OCI-LY7 (cell line): Measurements from ENCODE around the gene IFNA7. TPM values are rescaled to one million over a fixed set of nuclear protein-coding genes. Genes with fewer than 3 reads are reported as not detected.
"Not testable (repeated sequence)": the region's sequence is repeated elsewhere in the genome, so short reads cannot be mapped to it uniquely, and the experiment has no call there.

Experiments
- BruUV-seq: library from RNA; stranded (reverse); fragments of 400-500 nt; replicated peaks from 2 replicates; lab custom pipeline; 2021; lab: Mats Ljungman, UMichigan
- CTCF ChIA-PET: fragments of 300-600 bp; sonication (Branson Sonifier 250); formaldehyde crosslinking; loops from one replicate; lab custom pipeline; 2022; ENCODE audit warnings: antibody characterized with exemption; ENCODE audit not compliant: unreplicated experiment; lab: Charles Lee
- POLR2A ChIA-PET: fragments of 300-600 bp; sonication (Branson Sonifier 250); formaldehyde crosslinking; loops from one replicate; lab custom pipeline; 2022; ENCODE audit warnings: antibody characterized with exemption; lab: Charles Lee
- DNase-seq: peaks from one replicate; pipeline ENCODE4 v3.0.0-alpha.2; 2015; ENCODE audit warnings: low spot score
- H2AFZ ChIP-seq: fragments of 200-600 bp; sonication (generic), shearing (Covaris generic); 2 replicates; pipeline ENCODE4 v1.6.1; 2014; ENCODE audit warnings: mild to moderate bottlenecking, antibody characterized with exemption, low read length, moderate library complexity
- H3K27ac ChIP-seq: fragments of 200-600 bp; sonication (generic); 2 replicates; pipeline ENCODE4 v1.5.1; 2014; ENCODE audit warnings: mixed run types, low read depth, mild to moderate bottlenecking, moderate library complexity, low read length, inconsistent platforms; ENCODE audit not compliant: poor library complexity, severe bottlenecking
- H3K36me3 ChIP-seq: fragments of 200-600 bp; sonication (generic); 2 replicates; pipeline ENCODE4 v1.6.1; 2014; ENCODE audit warnings: mild to moderate bottlenecking, antibody characterized with exemption, low read length, moderate library complexity, mixed read lengths; ENCODE audit not compliant: insufficient read depth
- H3K4me1 ChIP-seq: fragments of 200-600 bp; sonication (generic); 2 replicates; pipeline ENCODE4 v1.5.1; 2014; ENCODE audit warnings: mild to moderate bottlenecking, low read length; ENCODE audit not compliant: insufficient read depth, poor library complexity, severe bottlenecking
- H3K4me2 ChIP-seq: fragments of 200-600 bp; sonication (generic); 2 replicates; pipeline ENCODE4 v1.6.1; 2014; ENCODE audit warnings: mild to moderate bottlenecking, low read length
- H3K4me3 ChIP-seq: fragments of 200-600 bp; sonication (generic); 2 replicates; pipeline ENCODE4 v1.5.1; 2014; ENCODE audit warnings: mild to moderate bottlenecking, low read depth, low read length; ENCODE audit not compliant: poor library complexity, severe bottlenecking
- H3K79me2 ChIP-seq: fragments of 200-600 bp; sonication (generic); 2 replicates; pipeline ENCODE4 v1.6.1; 2016; ENCODE audit warnings: low read depth, mild to moderate bottlenecking, low read length, moderate library complexity, mixed read lengths; ENCODE audit not compliant: insufficient read depth
- H3K9me2 ChIP-seq: fragments of 200-600 bp; sonication (generic); 2 replicates; pipeline ENCODE4 v1.6.1; 2016; ENCODE audit warnings: mild to moderate bottlenecking, low read length, mixed read lengths; ENCODE audit not compliant: insufficient read depth
- H3K9me3 ChIP-seq: fragments of 200-600 bp; sonication (generic); 2 replicates; pipeline ENCODE4 v1.6.1; 2014; ENCODE audit warnings: mild to moderate bottlenecking, mixed run types, low read length, mixed read lengths
- H4K20me1 ChIP-seq: fragments of 200-600 bp; sonication (generic); 2 replicates; pipeline ENCODE4 v1.6.1; 2014; ENCODE audit warnings: mild to moderate bottlenecking, antibody characterized with exemption, low read length, moderate library complexity, mixed read lengths; ENCODE audit not compliant: insufficient read depth
- CTCF ChIP-seq: fragments of 200-600 bp; sonication (generic); conservative IDR thresholded peaks from 2 replicates; pipeline ENCODE4 v1.5.1; 2014; ENCODE audit warnings: mild to moderate bottlenecking, antibody characterized with exemption, low read length, moderate library complexity, mixed read lengths
- EZH2phosphoT487 ChIP-seq: fragments of 200-600 bp; sonication (generic); IDR thresholded peaks from 2 replicates; pipeline ENCODE4 v1.6.1; 2018; ENCODE audit warnings: low read depth, borderline replicate concordance, mild to moderate bottlenecking, mixed run types, antibody characterized with exemption, low read length, moderate library complexity, mixed read lengths
- intact Hi-C: fragments of 100-400 bp; cut with micrococcal nuclease; formaldehyde crosslinking; loops from one replicate; pipeline ENCODE4 v1.10.0; 2022; ENCODE audit not compliant: unreplicated experiment
- total RNA-seq, 2 experiments: library from RNA; depleted of rRNA in 1 of 2; stranded (reverse); fragments of >200 nt in 1 of 2; shearing (Covaris generic) in 1 of 2; gene quantifications; 2 replicates each; pipeline ENCODE4 v1.2.3, GENCODE V29; 2014 to 2022

The IFNA7 gene
- total RNA-seq, 2 experiments from 2014 or later, result not detected

GRCh38 chr9:21244836-21245235 is 42.8 kb upstream of the IFNA7 start:
- H3K4me1 ChIP-seq, result no peaks in the 10 kb centered on the region
- no peaks in the 10 kb centered on the region for H3K9me3 ChIP-seq
- CTCF ChIA-PET, result no interaction called here
- H2AFZ ChIP-seq, result no peak overlapping the region
- BruUV-seq, result no TSS peak
- no peak overlapping the region for H3K4me2 ChIP-seq
- no peaks in the 10 kb centered on the region for H4K20me1 ChIP-seq
- H3K9me2 ChIP-seq, result no peaks in the 10 kb centered on the region
- no peaks in the 10 kb centered on the region for H3K36me3 ChIP-seq
- intact Hi-C loops, result no loop called here
- H3K4me3 ChIP-seq, result no peak overlapping the region
- no peak for DNase-seq
- H3K79me2 ChIP-seq, result no peaks in the 10 kb centered on the region
- POLR2A ChIA-PET, result no interaction called here
- no peak overlapping the region for H3K27ac ChIP-seq
- TF ChIP-seq EZH2phosphoT487 (no peak), CTCF (no peak)

DNA sequence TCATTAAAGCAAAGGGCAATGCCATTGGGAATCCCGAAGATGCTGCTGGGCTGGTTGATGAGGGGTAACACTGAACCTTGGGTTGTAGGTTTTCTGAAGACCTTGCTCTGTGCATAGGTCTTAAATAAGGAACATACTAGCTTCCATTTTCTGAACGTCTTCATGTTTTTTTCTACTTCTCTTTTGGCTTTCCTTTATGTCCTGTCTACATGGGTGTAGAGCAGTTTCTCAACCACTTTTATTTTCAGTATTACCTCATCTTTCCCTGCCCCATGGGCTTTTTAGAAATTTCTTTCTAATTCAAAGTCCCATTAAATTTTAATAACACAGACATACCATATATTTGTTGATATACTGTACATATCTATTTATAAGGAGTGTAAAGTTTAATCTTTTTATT is 37.9 kb upstream of the IFNA7 start, which contains the start of gene IFNA14:
IFNA14 (minus strand) TSS at position 95 of the 400 bp plus-strand sequence; CDS start at position 25, 70 bp downstream.
- H3K27ac ChIP-seq, result no peak within 1 kb of the TSS
- H3K4me2 ChIP-seq, result no peak within 1 kb of the TSS
- no peak within 1 kb of the TSS for H2AFZ ChIP-seq
- TF ChIP-seq EZH2phosphoT487 (no peak), CTCF (no peak)
- H3K9me3 ChIP-seq, result no peaks in the 10 kb centered on the region
- H3K4me1 ChIP-seq, result no peaks in the 10 kb centered on the region
- no TSS peak for BruUV-seq
- H3K9me2 ChIP-seq, result no peaks in the 10 kb centered on the region
- DNase-seq, result no peak
- no peaks in the 10 kb centered on the region for H3K79me2 ChIP-seq
- ChIA-PET CTCF (no interaction called here), POLR2A (interaction anchor here (0.6 kb wide), 1 partner anchor 265 kb away, joined by 7 read pairs; no protein-coding TSS in a partner anchor)
- H3K4me3 ChIP-seq, result no peak within 1 kb of the TSS
- intact Hi-C loops, result no loop called here
- no peaks in the 10 kb centered on the region for H4K20me1 ChIP-seq
- H3K36me3 ChIP-seq, result no peaks in the 10 kb centered on the region

DNA sequence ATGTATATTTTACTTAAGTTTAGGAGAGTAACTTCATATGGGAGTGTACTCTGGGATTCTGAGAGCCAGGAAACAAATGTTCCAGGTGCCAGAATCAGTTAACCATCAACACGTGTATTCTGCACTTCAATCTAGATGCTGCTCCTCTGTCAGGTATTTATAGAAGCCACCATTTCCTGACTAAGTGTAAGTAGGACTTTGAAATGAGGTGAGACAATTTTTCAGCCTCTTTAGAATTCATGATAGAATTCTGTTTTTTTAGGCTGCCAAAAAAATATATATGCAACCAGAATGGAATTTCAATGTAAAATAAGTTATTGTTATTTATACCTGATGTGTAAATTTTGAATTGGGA is 34.3 kb upstream of the IFNA7 start:
- H3K4me2 ChIP-seq, H3K36me3 ChIP-seq, H2AFZ ChIP-seq, POLR2A ChIA-PET, H3K79me2 ChIP-seq, H4K20me1 ChIP-seq, H3K4me3 ChIP-seq, DNase-seq, H3K9me3 ChIP-seq, intact Hi-C loops, BruUV-seq, H3K27ac ChIP-seq, H3K4me1 ChIP-seq, H3K9me2 ChIP-seq, CTCF ChIA-PET: not testable (repeated sequence)
